Astrocyte (in vitro differentiated cells and primary cell): ENCODE results near the gene PABPC1L2A. TPM values are rescaled to one million over a fixed set of nuclear protein-coding genes. Genes with fewer than 3 reads are reported as not detected.
"Not testable (repeated sequence)": the region's sequence is repeated elsewhere in the genome, so short reads cannot be mapped to it uniquely, and the experiment has no call there.

ENCODE experiments used
- DNase-seq: peaks from one replicate; pipeline ENCODE4 v3.0.0-alpha.2; 2010; ENCODE audit warnings: low read depth
- FAIRE-seq: peaks from 2 replicates; lab custom pipeline; 2011; peaks lifted over from hg19 to GRCh38; lab: Jason Lieb, UNC
- H2AFZ ChIP-seq: 2 replicates; pipeline ENCODE4 v1.6.0; 2012; ENCODE audit warnings: low read depth, low read length, inconsistent platforms
- H3K27ac ChIP-seq: 2 replicates; pipeline ENCODE4 v1.5.1; 2011; ENCODE audit warnings: low read depth, low read length, inconsistent platforms
- H3K27me3 ChIP-seq: 2 replicates; pipeline ENCODE4 v1.6.0; 2011; ENCODE audit warnings: low read length, inconsistent platforms; ENCODE audit not compliant: insufficient read depth
- H3K36me3 ChIP-seq: 2 replicates; pipeline ENCODE4 v1.5.1; 2011; ENCODE audit warnings: low read length, inconsistent platforms; ENCODE audit not compliant: insufficient read depth
- H3K4me1 ChIP-seq: 2 replicates; pipeline ENCODE4 v1.5.1; 2011; ENCODE audit warnings: low read length, inconsistent platforms; ENCODE audit not compliant: insufficient read depth
- H3K4me2 ChIP-seq: 2 replicates; pipeline ENCODE4 v1.6.0; 2012; ENCODE audit warnings: low read length, inconsistent platforms
- H3K4me3 ChIP-seq: 2 replicates; pipeline ENCODE4 v1.5.1; 2011; ENCODE audit warnings: low read depth, mild to moderate bottlenecking, low read length, inconsistent platforms; ENCODE audit not compliant: insufficient read depth
- H3K79me2 ChIP-seq: 2 replicates; pipeline ENCODE4 v1.6.0; 2012; ENCODE audit warnings: mild to moderate bottlenecking, low read length, inconsistent platforms; ENCODE audit not compliant: insufficient read depth
- H3K9ac ChIP-seq: 2 replicates; pipeline ENCODE4 v1.6.0; 2012; ENCODE audit warnings: mild to moderate bottlenecking, low read length, inconsistent platforms
- H3K9me3 ChIP-seq: 2 replicates; pipeline ENCODE4 v1.5.1; 2012; ENCODE audit warnings: low read depth, mild to moderate bottlenecking, low read length, inconsistent platforms; ENCODE audit not compliant: insufficient read depth
- H4K20me1 ChIP-seq: 2 replicates; pipeline ENCODE4 v1.6.0; 2012; ENCODE audit warnings: low read length, inconsistent platforms; ENCODE audit not compliant: insufficient read depth
- H3K27ac Mint-ChIP-seq: one replicate; pipeline ENCODE4 v1.8.0; 2021; ENCODE audit warnings: mild to moderate bottlenecking, mixed read lengths; ENCODE audit not compliant: unreplicated experiment
- H3K27me3 Mint-ChIP-seq: one replicate; pipeline ENCODE4 v1.8.0; 2021; ENCODE audit warnings: low read depth, mixed read lengths; ENCODE audit not compliant: unreplicated experiment
- H3K36me3 Mint-ChIP-seq: one replicate; pipeline ENCODE4 v1.8.0; 2021; ENCODE audit warnings: low read depth, mixed read lengths; ENCODE audit not compliant: unreplicated experiment
- H3K4me1 Mint-ChIP-seq: one replicate; pipeline ENCODE4 v1.8.0; 2021; ENCODE audit warnings: low read depth, mixed read lengths; ENCODE audit not compliant: unreplicated experiment
- H3K4me3 Mint-ChIP-seq: one replicate; pipeline ENCODE4 v1.8.0; 2021; ENCODE audit warnings: mild to moderate bottlenecking, moderate library complexity, mixed read lengths; ENCODE audit not compliant: unreplicated experiment
- H3K9me3 Mint-ChIP-seq: one replicate; pipeline ENCODE4 v1.8.0; 2021; ENCODE audit warnings: mild to moderate bottlenecking, mixed read lengths; ENCODE audit not compliant: unreplicated experiment
- CTCF ChIP-seq: IDR thresholded peaks from 2 replicates; pipeline ENCODE4 v1.5.1; 2011; ENCODE audit warnings: low read depth, mild to moderate bottlenecking, inconsistent platforms, low read length, moderate library complexity; ENCODE audit not compliant: insufficient read depth
- EZH2 ChIP-seq: IDR thresholded peaks from 2 replicates; pipeline ENCODE4 v1.6.1; 2012; ENCODE audit warnings: mild to moderate bottlenecking, low read length, inconsistent platforms; ENCODE audit not compliant: insufficient read depth
- total RNA-seq: library from RNA; stranded (reverse); gene quantifications from 2 replicates; pipeline ENCODE4 v1.2.1, GENCODE V29; 2021

Gene PABPC1L2A
- total RNA-seq, 1 donor from 2014 or later, result 0.11 TPM

- Histone ChIP-seq H4K20me1 (no peaks in the 10 kb centered on the region), H2AFZ (no peak overlapping the region), H3K4me1 (no peaks in the 10 kb centered on the region), H3K9ac (no peak overlapping the region), H3K79me2 (no peaks in the 10 kb centered on the region), H3K4me3 (no peak overlapping the region), H3K27me3 (no peaks in the 10 kb centered on the region), H3K4me2 (no peak overlapping the region), H3K36me3 (no peaks in the 10 kb centered on the region), H3K27ac (no peak overlapping the region), H3K9me3 (no peaks in the 10 kb centered on the region)
- FAIRE-seq (no peak), DNase-seq (no peak)
- Mint-ChIP-seq H3K4me3 (no peak overlapping the region), H3K9me3 (no peaks in the 10 kb centered on the region), H3K4me1 (no peaks in the 10 kb centered on the region), H3K36me3 (no peaks in the 10 kb centered on the region), H3K27me3 (no peaks in the 10 kb centered on the region), H3K27ac (no peak overlapping the region)
- no peak for TF ChIP-seq EZH2
- TF ChIP-seq CTCF, result no peak
These were observed 9.8 kb downstream of the PABPC1L2A start for GRCh38 chrX:73069365-73070035.

- Mint-ChIP-seq H3K9me3 (no peaks in the 10 kb centered on the region), H3K27ac (no peak overlapping the region), H3K27me3 (no peaks in the 10 kb centered on the region), H3K36me3 (no peaks in the 10 kb centered on the region), H3K4me3 (no peak overlapping the region), H3K4me1 (no peaks in the 10 kb centered on the region)
- TF ChIP-seq CTCF (no peak), EZH2 (no peak)
- Histone ChIP-seq H3K4me2 (no peak overlapping the region), H3K9me3 (no peaks in the 10 kb centered on the region), H3K4me3 (no peak overlapping the region), H3K36me3 (no peaks in the 10 kb centered on the region), H3K4me1 (no peaks in the 10 kb centered on the region), H3K9ac (no peak overlapping the region), H3K79me2 (no peaks in the 10 kb centered on the region), H3K27ac (no peak overlapping the region), H3K27me3 (no peaks in the 10 kb centered on the region), H4K20me1 (no peaks in the 10 kb centered on the region), H2AFZ (no peak overlapping the region)
- DNase-seq (no peak), FAIRE-seq (no peak)
These were observed 10.6 kb downstream of the PABPC1L2A start for GRCh38 chrX:73068467-73069364.

- not testable (repeated sequence) for DNase-seq, H3K4me3 ChIP-seq, H4K20me1 ChIP-seq, H3K9me3 Mint-ChIP-seq, H3K27me3 ChIP-seq, H3K27ac ChIP-seq, H3K4me1 ChIP-seq, H2AFZ ChIP-seq, H3K27me3 Mint-ChIP-seq, H3K4me3 Mint-ChIP-seq, H3K9me3 ChIP-seq, FAIRE-seq, H3K4me2 ChIP-seq, H3K79me2 ChIP-seq, H3K27ac Mint-ChIP-seq, H3K36me3 Mint-ChIP-seq, H3K36me3 ChIP-seq, H3K9ac ChIP-seq, H3K4me1 Mint-ChIP-seq
These were observed 11.4 kb downstream of the PABPC1L2A start for GRCh38 chrX:73067761-73068466.
